Vagina (tissue), 2 donors: Measurements from ENCODE around the gene SSR4.

Experiments used
- CTCF ChIP-seq, 3 experiments: fragments of 450-650 bp in 2 of 3; fragments of 200-600 bp in 1 of 3; sonication (generic) in 1 of 3; IDR thresholded peaks; one replicate each; pipeline ENCODE4 v1.5.1; 2017 to 2019; ENCODE audit warnings: antibody characterized with exemption in 3 of 3, mild to moderate bottlenecking in 2 of 3, moderate library complexity in 2 of 3
- POLR2A ChIP-seq, 2 donors: fragments of 450-650 bp; IDR thresholded peaks; one replicate each; pipeline ENCODE4 v1.6.1; 2017; ENCODE audit warnings: antibody characterized with exemption in 2 of 2, mild to moderate bottlenecking in 2 of 2, moderate library complexity in 2 of 2
- POLR2AphosphoS5 ChIP-seq, 2 donors: sonication (generic); formaldehyde crosslinking; IDR thresholded peaks; one replicate each; pipeline ENCODE4 v1.9.0; 2017; ENCODE audit warnings: antibody characterized with exemption in 2 of 2, mild to moderate bottlenecking in 2 of 2, low read depth in 1 of 2; ENCODE audit not compliant: insufficient read depth in 1 of 2

GRCh38 chrX:153765138-153766079 is 29.1 kb upstream of the SSR4 start:
- no peak for TF ChIP-seq CTCF (IDR thresholded peaks at IDR 0.05)
- TF ChIP-seq POLR2A (IDR thresholded peaks at IDR 0.05), result no peak
- no peak for TF ChIP-seq POLR2AphosphoS5 (IDR thresholded peaks at IDR 0.05; ENCODE audit: insufficient read depth in 1 of 2, low read depth in 1 of 2)
